H9 (cell line): ENCODE data around the gene SORCS2. TPM values are rescaled to one million over a fixed set of nuclear protein-coding genes. Genes with fewer than 3 reads are reported as not detected.

Experiments used
- DNase-seq: peaks from one replicate; pipeline ENCODE4 v3.0.0-alpha.2; 2017
- H2AFZ ChIP-seq: one replicate; pipeline ENCODE4 v1.6.1; 2013; ENCODE audit warnings: mild to moderate bottlenecking, low read length, control low read depth, moderate library complexity
- H2AK5ac ChIP-seq: 2 replicates; pipeline ENCODE4 v1.6.1; 2013; ENCODE audit warnings: low read length, control low read depth, mixed read lengths; ENCODE audit not compliant: insufficient read length
- H2BK120ac ChIP-seq: one replicate; pipeline ENCODE4 v1.6.1; 2013; ENCODE audit warnings: low read depth, mild to moderate bottlenecking, low read length, control low read depth, inconsistent platforms; ENCODE audit not compliant: poor library complexity, severe bottlenecking
- H2BK12ac ChIP-seq: 2 replicates; pipeline ENCODE4 v1.6.1; 2013; ENCODE audit warnings: low read length, control low read depth, mixed read lengths, low read depth; ENCODE audit not compliant: insufficient read length
- H2BK15ac ChIP-seq: 2 replicates; pipeline ENCODE4 v1.6.1; 2013; ENCODE audit warnings: low read depth, low read length, control low read depth
- H2BK20ac ChIP-seq: one replicate; pipeline ENCODE4 v1.6.1; 2013; ENCODE audit warnings: low read depth, mild to moderate bottlenecking, low read length, control low read depth, inconsistent platforms; ENCODE audit not compliant: poor library complexity, severe bottlenecking
- H2BK5ac ChIP-seq: 2 replicates; pipeline ENCODE4 v1.6.1; 2013; ENCODE audit warnings: low read length, control low read depth, mixed read lengths; ENCODE audit not compliant: insufficient read length
- H3K14ac ChIP-seq: 2 replicates; pipeline ENCODE4 v1.6.1; 2013; ENCODE audit warnings: low read length, control low read depth; ENCODE audit not compliant: insufficient read depth
- H3K18ac ChIP-seq: 2 replicates; pipeline ENCODE4 v1.6.1; 2013; ENCODE audit warnings: low read depth, mild to moderate bottlenecking, mixed read lengths, low read length, control low read depth; ENCODE audit not compliant: insufficient read length
- H3K23ac ChIP-seq: 2 replicates; pipeline ENCODE4 v1.6.1; 2013; ENCODE audit warnings: low read length, control low read depth, mixed read lengths, low read depth; ENCODE audit not compliant: insufficient read length
- H3K23me2 ChIP-seq: 2 replicates; pipeline ENCODE4 v1.6.1; 2013; ENCODE audit warnings: low read depth, mild to moderate bottlenecking, mixed read lengths, low read length, control low read depth; ENCODE audit not compliant: insufficient read length, poor library complexity, severe bottlenecking
- H3K27ac ChIP-seq: 2 replicates; pipeline ENCODE4 v1.5.1; 2013; ENCODE audit warnings: low read length, control low read depth, mixed read lengths, low read depth; ENCODE audit not compliant: insufficient read length
- H3K27me3 ChIP-seq: 2 replicates; pipeline ENCODE4 v1.6.1; 2013; ENCODE audit warnings: low read length, control low read depth, inconsistent platforms; ENCODE audit not compliant: insufficient read depth
- H3K4ac ChIP-seq: 2 replicates; pipeline ENCODE4 v1.6.1; 2013; ENCODE audit warnings: low read depth, mild to moderate bottlenecking, control low read depth, inconsistent platforms, low read length, moderate library complexity
- H3K4me1 ChIP-seq: 2 replicates; pipeline ENCODE4 v1.6.1; 2013; ENCODE audit warnings: low read length, control low read depth, inconsistent platforms; ENCODE audit not compliant: insufficient read depth
- H3K4me2 ChIP-seq: 2 replicates; pipeline ENCODE4 v1.6.1; 2013; ENCODE audit warnings: low read length, control low read depth, mixed read lengths; ENCODE audit not compliant: insufficient read length, insufficient read depth
- H3K56ac ChIP-seq: 2 replicates; pipeline ENCODE4 v1.6.1; 2013; ENCODE audit warnings: low read depth, mild to moderate bottlenecking, mixed read lengths, low read length, control low read depth; ENCODE audit not compliant: insufficient read length
- H3K79me1 ChIP-seq: 2 replicates; pipeline ENCODE4 v1.6.1; 2013; ENCODE audit warnings: low read depth, mild to moderate bottlenecking, moderate library complexity, low read length, control low read depth, inconsistent platforms; ENCODE audit not compliant: insufficient read depth, poor library complexity, severe bottlenecking
- H3K79me2 ChIP-seq: 2 replicates; pipeline ENCODE4 v1.6.1; 2013; ENCODE audit warnings: low read length, control low read depth, inconsistent platforms; ENCODE audit not compliant: insufficient read depth
- H3K9ac ChIP-seq: 2 replicates; pipeline ENCODE4 v1.6.1; 2013; ENCODE audit warnings: low read length, control low read depth, mixed read lengths; ENCODE audit not compliant: insufficient read length; ENCODE audit errors: extremely low read depth
- H3K9me3 ChIP-seq: one replicate; pipeline ENCODE4 v1.6.1; 2013; ENCODE audit warnings: low read depth, low read length, inconsistent platforms; ENCODE audit not compliant: control insufficient read depth
- H3T11ph ChIP-seq: one replicate; pipeline ENCODE4 v1.6.1; 2013; ENCODE audit warnings: mild to moderate bottlenecking, low read length, control low read depth, inconsistent platforms
- H4K20me1 ChIP-seq: one replicate; pipeline ENCODE4 v1.6.1; 2013; ENCODE audit not compliant: control insufficient read depth, insufficient read length, insufficient read depth
- H4K5ac ChIP-seq: 2 replicates; pipeline ENCODE4 v1.6.1; 2013; ENCODE audit warnings: low read depth, mild to moderate bottlenecking, mixed read lengths, low read length, control low read depth; ENCODE audit not compliant: insufficient read length
- H4K8ac ChIP-seq: replicated peaks from 2 replicates; pipeline ENCODE4 v1.6.1; 2013; ENCODE audit warnings: low read length, control low read depth, mixed read lengths, low read depth; ENCODE audit not compliant: insufficient read length
- H4K91ac ChIP-seq: 2 replicates; pipeline ENCODE4 v1.6.1; 2013; ENCODE audit warnings: low read depth, mild to moderate bottlenecking, moderate library complexity, mixed read lengths, low read length, control low read depth; ENCODE audit not compliant: insufficient read length
- H3K27ac Mint-ChIP-seq, 3 experiments: 2 replicates in 2 of 3; 3 replicates in 1 of 3; pipeline ENCODE4 v1.8.0; 2020 to 2021; ENCODE audit warnings: mixed read lengths in 3 of 3, mild to moderate bottlenecking in 1 of 3, moderate library complexity in 1 of 3
- H3K27me3 Mint-ChIP-seq: 2 replicates; pipeline ENCODE4 v1.8.0; 2021; ENCODE audit warnings: low read depth, mild to moderate bottlenecking, moderate library complexity, mixed read lengths
- H3K36me3 Mint-ChIP-seq, 3 experiments: 2 replicates in 2 of 3; 3 replicates in 1 of 3; pipeline ENCODE4 v1.8.0; 2020 to 2021; ENCODE audit warnings: low read depth in 3 of 3, mixed read lengths in 3 of 3; ENCODE audit not compliant: insufficient read depth in 1 of 3
- H3K4me1 Mint-ChIP-seq, 2 experiments: 2 replicates each; pipeline ENCODE4 v1.8.0; 2020; ENCODE audit warnings: mixed read lengths in 2 of 2
- H3K4me3 Mint-ChIP-seq, 2 experiments: 2 replicates in 1 of 2; 3 replicates in 1 of 2; pipeline ENCODE4 v1.8.0; 2020 to 2021; ENCODE audit warnings: mild to moderate bottlenecking in 2 of 2, mixed read lengths in 2 of 2, moderate library complexity in 1 of 2
- H3K9me3 Mint-ChIP-seq, 2 experiments: 2 replicates in 1 of 2; 3 replicates in 1 of 2; pipeline ENCODE4 v1.8.0; 2020; ENCODE audit warnings: mild to moderate bottlenecking in 2 of 2, mixed read lengths in 2 of 2, moderate library complexity in 1 of 2
- WGBS: extraction: QIAGEN DNeasy Blood & Tissue Kit; methylation state at CpG from one replicate; pipeline ENCODE4 v1.1.7; 2013; ENCODE audit warnings: missing lambda C conversion rate, low lambda C conversion rate, mixed read lengths; ENCODE audit not compliant: insufficient read length; ENCODE audit errors: extremely low coverage; 5-methylcytosine and 5-hydroxymethylcytosine counted together
- total RNA-seq: library from RNA; stranded (reverse); gene quantifications from 2 replicates; pipeline ENCODE4 v1.2.1, GENCODE V29; 2021
- TF ChIP-seq, protein P1 (sequence below): fragments of 200-600 bp; sonication (generic); conservative IDR thresholded peaks from 3 replicates; pipeline ENCODE4 v1.8.0; 2021; ENCODE audit warnings: antibody characterized with exemption, mild to moderate bottlenecking

The SORCS2 gene
- total RNA-seq, 1 experiment from 2014 or later = 0.57 TPM

DNA sequence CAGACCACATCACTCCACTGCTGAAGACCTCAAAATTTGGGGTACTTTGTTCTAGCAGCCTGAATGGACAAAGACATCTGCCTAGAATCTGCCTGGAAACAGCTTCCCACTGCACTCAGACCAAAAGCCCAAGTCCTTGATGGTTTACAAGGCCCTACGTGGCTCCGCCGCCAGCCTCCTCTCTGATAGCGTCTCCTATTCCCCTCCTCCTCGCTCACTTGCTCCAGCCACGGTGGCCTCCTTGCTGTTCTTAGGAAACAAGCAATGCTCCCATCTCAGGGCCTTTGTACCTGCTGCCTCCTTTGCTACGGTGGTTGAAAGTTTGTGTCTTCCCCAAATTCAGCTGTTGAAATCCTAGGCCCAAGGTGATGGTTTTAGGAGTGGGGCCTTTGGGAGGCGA, 34.7 kb upstream of the SORCS2 start:
- no peaks in the 10 kb centered on the region for H3K9me3 Mint-ChIP-seq
- WGBS = no CpG with 5 or more reads among the region's 8 CpGs
- no peak overlapping the region for H3K27ac Mint-ChIP-seq

More for the DNA sequence above, 34.7 kb upstream of the SORCS2 start:
- TF ChIP-seq, protein P1, sequence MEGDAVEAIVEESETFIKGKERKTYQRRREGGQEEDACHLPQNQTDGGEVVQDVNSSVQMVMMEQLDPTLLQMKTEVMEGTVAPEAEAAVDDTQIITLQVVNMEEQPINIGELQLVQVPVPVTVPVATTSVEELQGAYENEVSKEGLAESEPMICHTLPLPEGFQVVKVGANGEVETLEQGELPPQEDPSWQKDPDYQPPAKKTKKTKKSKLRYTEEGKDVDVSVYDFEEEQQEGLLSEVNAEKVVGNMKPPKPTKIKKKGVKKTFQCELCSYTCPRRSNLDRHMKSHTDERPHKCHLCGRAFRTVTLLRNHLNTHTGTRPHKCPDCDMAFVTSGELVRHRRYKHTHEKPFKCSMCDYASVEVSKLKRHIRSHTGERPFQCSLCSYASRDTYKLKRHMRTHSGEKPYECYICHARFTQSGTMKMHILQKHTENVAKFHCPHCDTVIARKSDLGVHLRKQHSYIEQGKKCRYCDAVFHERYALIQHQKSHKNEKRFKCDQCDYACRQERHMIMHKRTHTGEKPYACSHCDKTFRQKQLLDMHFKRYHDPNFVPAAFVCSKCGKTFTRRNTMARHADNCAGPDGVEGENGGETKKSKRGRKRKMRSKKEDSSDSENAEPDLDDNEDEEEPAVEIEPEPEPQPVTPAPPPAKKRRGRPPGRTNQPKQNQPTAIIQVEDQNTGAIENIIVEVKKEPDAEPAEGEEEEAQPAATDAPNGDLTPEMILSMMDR = no peak
- Mint-ChIP-seq H3K36me3 (no peaks in the 10 kb centered on the region), H3K4me3 (no peak overlapping the region), H3K27me3 (peaks cover 13% of the 10 kb centered on the region), H3K4me1 (peaks cover 11 to 27% of the 10 kb centered on the region in 2 experiments)
- Histone ChIP-seq H2BK15ac (no peak overlapping the region), H4K91ac (no peak overlapping the region), H2BK20ac (no peak overlapping the region), H3K79me2 (no peaks in the 10 kb centered on the region), H3K4me1 (no peaks in the 10 kb centered on the region), H3K27ac (no peak overlapping the region), H3K23me2 (no peaks in the 10 kb centered on the region), H2BK12ac (no peak overlapping the region), H3K23ac (no peak overlapping the region), H2AFZ (no peak overlapping the region), H3K14ac (no peak overlapping the region), H4K5ac (no peak overlapping the region), H3K56ac (no peak overlapping the region), H3K27me3 (no peaks in the 10 kb centered on the region), H3K4ac (no peak overlapping the region), H2BK120ac (no peak overlapping the region), H3K9ac (no peak overlapping the region), H4K8ac (no peak overlapping the region), H3K4me2 (no peak overlapping the region), H3K18ac (no peak overlapping the region), H3K79me1 (no peaks in the 10 kb centered on the region), H4K20me1 (no peaks in the 10 kb centered on the region), H3K9me3 (no peaks in the 10 kb centered on the region), H2AK5ac (no peak overlapping the region), H3T11ph (no peak overlapping the region), H2BK5ac (no peak overlapping the region)
- DNase-seq = peak; percentile 4
